HEK293 (cell line): Measurements from ENCODE around the gene FNDC1.

ENCODE experiments used
- CTCF ChIA-PET: fragments of 350-600 bp; formaldehyde crosslinking; extraction: SDS; loops from one replicate; lab custom pipeline; 2021; ENCODE audit warnings: antibody characterized with exemption; lab: Yijun Ruan, JAX
- POLR2A ChIA-PET: fragments of 300-600 bp; formaldehyde crosslinking; extraction: SDS; loops from one replicate; lab custom pipeline; 2020; ENCODE audit warnings: antibody characterized with exemption, inconsistent platforms; lab: Yijun Ruan, JAX
- H3K27ac ChIP-seq: fragments of 200-500 bp; sonication (Bioruptor generic); 2 replicates; pipeline ENCODE4 v1.5.1; 2014; ENCODE audit warnings: low read depth, low read length, control low read depth, inconsistent platforms; ENCODE audit errors: extremely low read depth
- H3K36me3 ChIP-seq, 2 experiments: fragments of 200-500 bp in 1 of 2; sonication (Bioruptor generic) in 1 of 2; 1 replicate in 1 of 2; 2 replicates in 1 of 2; pipeline ENCODE4 v1.5.1; 2014 to 2017; ENCODE audit warnings: inconsistent platforms in 2 of 2, low read length in 2 of 2; ENCODE audit not compliant: control insufficient read depth in 2 of 2, insufficient read depth in 1 of 2
- H3K4me1 ChIP-seq: fragments of 200-500 bp; sonication (Bioruptor generic); 2 replicates; pipeline ENCODE4 v1.5.1; 2014; ENCODE audit warnings: mild to moderate bottlenecking, low read length, inconsistent platforms; ENCODE audit not compliant: control insufficient read depth, insufficient read depth
- H3K4me3 ChIP-seq: 2 replicates; pipeline ENCODE4 v1.5.1; 2011; ENCODE audit warnings: low read depth, mild to moderate bottlenecking, control low read depth, low read length, moderate library complexity
- H3K9me3 ChIP-seq: fragments of 200-500 bp; sonication (Bioruptor generic); 2 replicates; pipeline ENCODE4 v1.5.1; 2014; ENCODE audit warnings: low read depth, low read length, inconsistent platforms; ENCODE audit not compliant: control insufficient read depth, insufficient read depth
- KLF7 ChIP-seq: fragments of 450-650 bp; formaldehyde crosslinking; IDR thresholded peaks from 2 replicates; pipeline ENCODE4 v1.5.1; 2016; ENCODE audit warnings: missing biosample characterization, missing genetic modification characterization, borderline replicate concordance
- KLF9 ChIP-seq: fragments of 450-650 bp; formaldehyde crosslinking; IDR thresholded peaks from 2 replicates; pipeline ENCODE4 v1.5.1; 2016; ENCODE audit warnings: missing biosample characterization, missing genetic modification characterization, low read depth
- OVOL3 ChIP-seq: fragments of 450-650 bp; formaldehyde crosslinking; IDR thresholded peaks from 2 replicates; pipeline ENCODE4 v1.5.1; 2016; ENCODE audit warnings: missing biosample characterization, missing genetic modification characterization
- ZBTB21 ChIP-seq: fragments of 450-650 bp; formaldehyde crosslinking; IDR thresholded peaks from 2 replicates; pipeline ENCODE4 v1.5.1; 2017; ENCODE audit warnings: missing biosample characterization, missing genetic modification characterization
- ZEB2 ChIP-seq: fragments of 450-650 bp; formaldehyde crosslinking; IDR thresholded peaks from 2 replicates; pipeline ENCODE4 v1.5.1; 2016; ENCODE audit warnings: missing biosample characterization, missing genetic modification characterization
- ZNF155 ChIP-seq: fragments of 450-650 bp; formaldehyde crosslinking; IDR thresholded peaks from 2 replicates; pipeline ENCODE4 v1.5.1; 2016; ENCODE audit warnings: missing biosample characterization, missing genetic modification characterization
- ZNF175 ChIP-seq: fragments of 450-650 bp; formaldehyde crosslinking; IDR thresholded peaks from 2 replicates; pipeline ENCODE4 v1.5.1; 2016; ENCODE audit warnings: missing biosample characterization, missing genetic modification characterization
- ZNF423 ChIP-seq: fragments of 450-650 bp; formaldehyde crosslinking; IDR thresholded peaks from 2 replicates; pipeline ENCODE4 v1.5.1; 2016; ENCODE audit warnings: missing biosample characterization, missing genetic modification characterization
- ZNF529 ChIP-seq: fragments of 450-650 bp; formaldehyde crosslinking; IDR thresholded peaks from 2 replicates; pipeline ENCODE4 v1.5.1; 2017; ENCODE audit warnings: missing genetic modification characterization, missing biosample characterization; ENCODE audit not compliant: insufficient replicate concordance
- ZNF530 ChIP-seq: fragments of 450-650 bp; formaldehyde crosslinking; IDR thresholded peaks from 2 replicates; pipeline ENCODE4 v1.5.1; 2016; ENCODE audit warnings: low read depth, missing biosample characterization, missing genetic modification characterization
- ZNF610 ChIP-seq: fragments of 450-650 bp; formaldehyde crosslinking; IDR thresholded peaks from 2 replicates; pipeline ENCODE4 v1.5.1; 2016; ENCODE audit warnings: missing biosample characterization, missing genetic modification characterization, borderline replicate concordance
- ZNF629 ChIP-seq: fragments of 450-650 bp; formaldehyde crosslinking; IDR thresholded peaks from 2 replicates; pipeline ENCODE4 v1.5.1; 2017; ENCODE audit warnings: missing biosample characterization, missing genetic modification characterization
- ZNF660 ChIP-seq: fragments of 450-650 bp; IDR thresholded peaks from 2 replicates; pipeline ENCODE4 v1.5.1; 2018; ENCODE audit warnings: missing biosample characterization, mild to moderate bottlenecking, missing genetic modification characterization
- ZNF785 ChIP-seq: fragments of 450-650 bp; formaldehyde crosslinking; IDR thresholded peaks from 2 replicates; pipeline ENCODE4 v1.5.1; 2016; ENCODE audit warnings: missing biosample characterization, missing genetic modification characterization
- ZXDB ChIP-seq: fragments of 450-650 bp; formaldehyde crosslinking; IDR thresholded peaks from 2 replicates; pipeline ENCODE4 v1.5.1; 2016; ENCODE audit warnings: missing biosample characterization, missing genetic modification characterization
- TF ChIP-seq, protein P1 (sequence below): fragments of 450-650 bp; IDR thresholded peaks from 2 replicates; pipeline ENCODE4 v1.5.1; 2018; ENCODE audit warnings: missing biosample characterization, mild to moderate bottlenecking, missing genetic modification characterization
- TF ChIP-seq, protein P2 (sequence below): fragments of 450-650 bp; formaldehyde crosslinking; IDR thresholded peaks from 2 replicates; pipeline ENCODE4 v1.5.1; 2016; ENCODE audit warnings: missing biosample characterization, missing genetic modification characterization
- TF ChIP-seq, protein P3 (sequence below): fragments of 450-650 bp; formaldehyde crosslinking; IDR thresholded peaks from 2 replicates; pipeline ENCODE4 v1.5.1; 2016; ENCODE audit warnings: missing biosample characterization, missing genetic modification characterization, low read depth
- TF ChIP-seq, protein P4 (sequence below): fragments of 450-650 bp; formaldehyde crosslinking; IDR thresholded peaks from 2 replicates; pipeline ENCODE4 v1.5.1; 2016; ENCODE audit warnings: missing biosample characterization, missing genetic modification characterization
- TF ChIP-seq, protein P5 (sequence below): fragments of 450-650 bp; formaldehyde crosslinking; IDR thresholded peaks from 2 replicates; pipeline ENCODE4 v1.5.1; 2016; ENCODE audit warnings: missing biosample characterization, missing genetic modification characterization, low read depth

FNDC1 gene

DNA sequence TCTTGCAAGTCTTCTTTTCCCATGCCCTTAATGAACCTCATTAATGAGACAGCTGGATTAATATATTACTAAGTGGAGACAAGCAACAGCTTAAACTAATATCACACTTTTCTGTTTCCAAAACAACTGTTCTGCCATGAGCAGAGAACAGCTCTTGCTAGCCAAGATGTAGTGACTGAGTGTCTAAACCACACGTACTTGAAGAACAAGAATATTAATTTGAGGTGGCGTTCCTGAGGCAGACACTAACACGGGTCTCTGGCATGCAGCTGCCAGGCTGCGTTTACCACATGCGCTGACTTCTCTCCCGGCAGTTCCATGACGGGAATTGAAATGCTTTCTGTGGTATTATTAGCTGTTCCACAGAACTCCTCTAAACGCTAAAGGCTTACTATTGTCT, 80.6 kb downstream of the FNDC1 start:
- no peaks in the 10 kb centered on the region for H3K9me3 ChIP-seq
- no peak for TF ChIP-seq ZNF610
- TF ChIP-seq, protein P1, sequence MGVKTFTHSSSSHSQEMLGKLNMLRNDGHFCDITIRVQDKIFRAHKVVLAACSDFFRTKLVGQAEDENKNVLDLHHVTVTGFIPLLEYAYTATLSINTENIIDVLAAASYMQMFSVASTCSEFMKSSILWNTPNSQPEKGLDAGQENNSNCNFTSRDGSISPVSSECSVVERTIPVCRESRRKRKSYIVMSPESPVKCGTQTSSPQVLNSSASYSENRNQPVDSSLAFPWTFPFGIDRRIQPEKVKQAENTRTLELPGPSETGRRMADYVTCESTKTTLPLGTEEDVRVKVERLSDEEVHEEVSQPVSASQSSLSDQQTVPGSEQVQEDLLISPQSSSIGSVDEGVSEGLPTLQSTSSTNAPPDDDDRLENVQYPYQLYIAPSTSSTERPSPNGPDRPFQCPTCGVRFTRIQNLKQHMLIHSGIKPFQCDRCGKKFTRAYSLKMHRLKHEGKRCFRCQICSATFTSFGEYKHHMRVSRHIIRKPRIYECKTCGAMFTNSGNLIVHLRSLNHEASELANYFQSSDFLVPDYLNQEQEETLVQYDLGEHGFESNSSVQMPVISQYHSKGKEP (tag by site-specific recombination): no peak
- no peak for TF ChIP-seq ZNF529 (tag by site-specific recombination)
- TF ChIP-seq ZNF660 (tag by site-specific recombination): no peak
- no peak for TF ChIP-seq OVOL3
- TF ChIP-seq, protein P2, sequence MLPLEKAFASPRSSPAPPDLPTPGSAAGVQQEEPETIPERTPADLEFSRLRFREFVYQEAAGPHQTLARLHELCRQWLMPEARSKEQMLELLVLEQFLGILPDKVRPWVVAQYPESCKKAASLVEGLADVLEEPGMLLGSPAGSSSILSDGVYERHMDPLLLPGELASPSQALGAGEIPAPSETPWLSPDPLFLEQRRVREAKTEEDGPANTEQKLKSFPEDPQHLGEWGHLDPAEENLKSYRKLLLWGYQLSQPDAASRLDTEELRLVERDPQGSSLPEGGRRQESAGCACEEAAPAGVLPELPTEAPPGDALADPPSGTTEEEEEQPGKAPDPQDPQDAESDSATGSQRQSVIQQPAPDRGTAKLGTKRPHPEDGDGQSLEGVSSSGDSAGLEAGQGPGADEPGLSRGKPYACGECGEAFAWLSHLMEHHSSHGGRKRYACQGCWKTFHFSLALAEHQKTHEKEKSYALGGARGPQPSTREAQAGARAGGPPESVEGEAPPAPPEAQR (tag by site-specific recombination): no peak
- TF ChIP-seq KLF9 (tag by site-specific recombination): no peak
- TF ChIP-seq, protein P3, sequence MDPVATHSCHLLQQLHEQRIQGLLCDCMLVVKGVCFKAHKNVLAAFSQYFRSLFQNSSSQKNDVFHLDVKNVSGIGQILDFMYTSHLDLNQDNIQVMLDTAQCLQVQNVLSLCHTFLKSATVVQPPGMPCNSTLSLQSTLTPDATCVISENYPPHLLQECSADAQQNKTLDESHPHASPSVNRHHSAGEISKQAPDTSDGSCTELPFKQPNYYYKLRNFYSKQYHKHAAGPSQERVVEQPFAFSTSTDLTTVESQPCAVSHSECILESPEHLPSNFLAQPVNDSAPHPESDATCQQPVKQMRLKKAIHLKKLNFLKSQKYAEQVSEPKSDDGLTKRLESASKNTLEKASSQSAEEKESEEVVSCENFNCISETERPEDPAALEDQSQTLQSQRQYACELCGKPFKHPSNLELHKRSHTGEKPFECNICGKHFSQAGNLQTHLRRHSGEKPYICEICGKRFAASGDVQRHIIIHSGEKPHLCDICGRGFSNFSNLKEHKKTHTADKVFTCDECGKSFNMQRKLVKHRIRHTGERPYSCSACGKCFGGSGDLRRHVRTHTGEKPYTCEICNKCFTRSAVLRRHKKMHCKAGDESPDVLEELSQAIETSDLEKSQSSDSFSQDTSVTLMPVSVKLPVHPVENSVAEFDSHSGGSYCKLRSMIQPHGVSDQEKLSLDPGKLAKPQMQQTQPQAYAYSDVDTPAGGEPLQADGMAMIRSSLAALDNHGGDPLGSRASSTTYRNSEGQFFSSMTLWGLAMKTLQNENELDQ: no peak
- no peak for TF ChIP-seq ZNF629 (tag by site-specific recombination)
- TF ChIP-seq, protein P4, sequence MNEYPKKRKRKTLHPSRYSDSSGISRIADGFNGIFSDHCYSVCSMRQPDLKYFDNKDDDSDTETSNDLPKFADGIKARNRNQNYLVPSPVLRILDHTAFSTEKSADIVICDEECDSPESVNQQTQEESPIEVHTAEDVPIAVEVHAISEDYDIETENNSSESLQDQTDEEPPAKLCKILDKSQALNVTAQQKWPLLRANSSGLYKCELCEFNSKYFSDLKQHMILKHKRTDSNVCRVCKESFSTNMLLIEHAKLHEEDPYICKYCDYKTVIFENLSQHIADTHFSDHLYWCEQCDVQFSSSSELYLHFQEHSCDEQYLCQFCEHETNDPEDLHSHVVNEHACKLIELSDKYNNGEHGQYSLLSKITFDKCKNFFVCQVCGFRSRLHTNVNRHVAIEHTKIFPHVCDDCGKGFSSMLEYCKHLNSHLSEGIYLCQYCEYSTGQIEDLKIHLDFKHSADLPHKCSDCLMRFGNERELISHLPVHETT (tag by site-specific recombination): no peak
- TF ChIP-seq ZNF175 (tag by site-specific recombination): no peak
- no peak for TF ChIP-seq ZNF785 (tag by site-specific recombination)
- TF ChIP-seq ZNF423 (tag by site-specific recombination): no peak
- TF ChIP-seq ZNF530: no peak
- TF ChIP-seq, protein P5, sequence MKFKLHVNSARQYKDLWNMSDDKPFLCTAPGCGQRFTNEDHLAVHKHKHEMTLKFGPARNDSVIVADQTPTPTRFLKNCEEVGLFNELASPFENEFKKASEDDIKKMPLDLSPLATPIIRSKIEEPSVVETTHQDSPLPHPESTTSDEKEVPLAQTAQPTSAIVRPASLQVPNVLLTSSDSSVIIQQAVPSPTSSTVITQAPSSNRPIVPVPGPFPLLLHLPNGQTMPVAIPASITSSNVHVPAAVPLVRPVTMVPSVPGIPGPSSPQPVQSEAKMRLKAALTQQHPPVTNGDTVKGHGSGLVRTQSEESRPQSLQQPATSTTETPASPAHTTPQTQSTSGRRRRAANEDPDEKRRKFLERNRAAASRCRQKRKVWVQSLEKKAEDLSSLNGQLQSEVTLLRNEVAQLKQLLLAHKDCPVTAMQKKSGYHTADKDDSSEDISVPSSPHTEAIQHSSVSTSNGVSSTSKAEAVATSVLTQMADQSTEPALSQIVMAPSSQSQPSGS (tag by site-specific recombination): no peak
- TF ChIP-seq ZXDB: no peak
- TF ChIP-seq ZNF155: no peak
- TF ChIP-seq ZBTB21 (tag by site-specific recombination): no peak
- TF ChIP-seq ZEB2: no peak
- no peak for TF ChIP-seq KLF7 (tag by site-specific recombination)
- TF ChIP-seq, all 188 proteins: peak for 0
- ChIA-PET POLR2A (no interaction called here), CTCF (interaction anchor here (0.6 to 1.6 kb wide), 4 partner anchors 10 to 213 kb away, joined by 3 to 6 read pairs (median 4); no protein-coding TSS in a partner anchor)
- Histone ChIP-seq H3K4me1 (no peaks in the 10 kb centered on the region), H3K27ac (no peak overlapping the region), H3K4me3 (no peak overlapping the region), H3K36me3 (no peaks in the 10 kb centered on the region)
